Pancreas (tissue), 10 donors: ENCODE data around the gene PIGS. TPM values are rescaled to one million over a fixed set of nuclear protein-coding genes. Genes with fewer than 3 reads are reported as not detected.
A peak's percentile ranks its signal among the peaks of the same experiment; 100 is the strongest.
"Not testable (repeated sequence)": the region's sequence is repeated elsewhere in the genome, so short reads cannot be mapped to it uniquely, and the experiment has no call there.

Experiments used
- ATAC-seq, 4 donors: fragments of 200-7000 bp; cut with Tn5 transposase; one replicate each; pipeline versions ENCODE4 v1.8.0 to v1.9.1; 2020; ENCODE audit warnings: mild to moderate bottlenecking in 4 of 4, moderate library complexity in 4 of 4
- DNase-seq, 6 donors: peaks; one replicate each; pipeline ENCODE4 v3.0.0-alpha.2; 2020
- FAIRE-seq: peaks from 2 replicates; lab custom pipeline; 2012; peaks lifted over from hg19 to GRCh38; lab: Jason Lieb, UNC
- H3K27ac ChIP-seq, 4 donors: fragments of 200-600 bp; sonication (generic); 1 replicate in 3 of 4; 2 replicates in 1 of 4; pipeline versions ENCODE4 v1.5.0 to v1.8.0; 2020
- H3K27me3 ChIP-seq, 4 donors: fragments of 200-600 bp; one replicate each; pipeline ENCODE4 v1.8.0; 2021
- H3K36me3 ChIP-seq, 3 donors: fragments of 200-600 bp; sonication (generic) in 1 of 3; one replicate each; pipeline versions ENCODE4 v1.5.0 to v1.8.0; 2020 to 2021
- H3K4me1 ChIP-seq, 3 donors: fragments of 200-600 bp; one replicate each; pipeline ENCODE4 v1.8.0; 2021
- H3K4me3 ChIP-seq, 4 donors: fragments of 200-600 bp; sonication (generic) in 2 of 4; one replicate each; pipeline versions ENCODE4 v1.5.0 to v1.8.0; 2020 to 2021
- H3K9me3 ChIP-seq, 4 donors: fragments of 200-600 bp; one replicate each; pipeline ENCODE4 v1.8.0; 2021
- CTCF ChIP-seq, 4 donors: fragments of 200-600 bp; sonication (generic) in 3 of 4; IDR thresholded peaks; one replicate each; pipeline versions ENCODE4 v1.5.0 to v1.8.0; 2021; ENCODE audit warnings: antibody characterized with exemption in 4 of 4
- WGBS, 2 donors: extraction: QIAGEN DNeasy Blood & Tissue Kit; methylation state at CpG; one replicate each; pipeline ENCODE4 v1.1.7; 2013; 5-methylcytosine and 5-hydroxymethylcytosine counted together
- intact Hi-C, 3 donors: fragments of 100-400 bp; cut with DNase I; formaldehyde crosslinking; loops; one replicate each; pipeline versions ENCODE4 v1.11.1 to v1.14.2; 2022
- polyA plus RNA-seq, 2 donors: library from polyadenylated mRNA; stranded (reverse); fragments of 200-250 nt; gene quantifications; one replicate each; pipeline ENCODE4 v1.2.3, GENCODE V29; 2013
- total RNA-seq, 6 donors: library from RNA; stranded (reverse); fragmentation: NEBNext Ultra II Directional in 4 of 6; extraction: Animal tissue kit (Norgen Biotek cat#: 25700) in 4 of 6; gene quantifications; one replicate each; pipeline versions ENCODE4 v1.2.1 to v1.2.4, GENCODE V29; 2021 to 2023
- donor health status: healthy with polysubstance abuse.
- donor health status: DM: no; HTN: no; CAD: no; lungs with moderate emphysema.
- donor health status: DM: no; HTN: no; CAD: no.
- donor health status: control.
- donor health status: control.
- donor health status: Bipolar disorder and iron deficiency.
- donor health status: DM: yes; HTN: yes; CAD: no.
- donor health status: DM: no; HTN: no; CAD: no.
- donor health status: DM: no; HTN: no; CAD: no.
- donor health status: DM: yes; HTN: yes; CAD: no.

Gene PIGS
- total and polyA plus RNA-seq, 8 donors, result 9.2 to 26.5 (median 15.9) TPM

GRCh38 chr17:28524476-28525424 lies 46.6 kb downstream of the PIGS start:
- peak in 5 of 6 donors; percentile 50 to 72 (median 65) for DNase-seq
- intact Hi-C loops, result no loop called here
- Histone ChIP-seq H3K27ac (peak overlapping the region; percentile 8 to 76 (median 40)), H3K27me3 (no peaks in the 10 kb centered on the region), H3K4me3 (no peak overlapping the region), H3K36me3 (no peaks in the 10 kb centered on the region), H3K9me3 (no peaks in the 10 kb centered on the region), H3K4me1 (peaks cover 0 to 19% (median 2%) of the 10 kb centered on the region in 3 donors)
- peak; percentile 77 to 88 (median 82) for ATAC-seq
- no peak for FAIRE-seq
- TF ChIP-seq CTCF (IDR thresholded peaks at IDR 0.05), result no peak
- 85 to 86% methylated on average over 25 of the region's 25 CpGs for WGBS, 2 donors

- H3K4me1 ChIP-seq, result peaks cover 0 to 19% (median 2%) of the 10 kb centered on the region in 3 donors
- ATAC-seq (no peak), FAIRE-seq (no peak), DNase-seq (peak in 1 of 6 donors; percentile 55)
- H3K4me3 ChIP-seq, result no peak overlapping the region
- 87 to 90% methylated on average over 15 of the region's 15 CpGs for WGBS, 2 donors
- H3K27ac ChIP-seq, result no peak overlapping the region
- TF ChIP-seq CTCF (IDR thresholded peaks at IDR 0.05), result no peak
- H3K36me3 ChIP-seq, result no peaks in the 10 kb centered on the region
- H3K9me3 ChIP-seq, result no peaks in the 10 kb centered on the region
- no peaks in the 10 kb centered on the region for H3K27me3 ChIP-seq
- intact Hi-C loops, result no loop called here
Observed at GRCh38 chr17:28523876-28524275, 47.4 kb downstream of the PIGS start.

- H3K9me3 ChIP-seq, result no peaks in the 10 kb centered on the region
- 75 to 80% methylated on average over 6 of the region's 6 CpGs for WGBS, 2 donors
- intact Hi-C loops, result no loop called here
- no peak overlapping the region for H3K4me3 ChIP-seq
- H3K27ac ChIP-seq, result no peak overlapping the region
- FAIRE-seq (no peak), DNase-seq (peak in 1 of 6 donors; percentile 53), ATAC-seq (no peak)
- no peak for TF ChIP-seq CTCF (IDR thresholded peaks at IDR 0.05)
- no peaks in the 10 kb centered on the region for H3K36me3 ChIP-seq
- peaks cover 0 to 19% (median 2%) of the 10 kb centered on the region in 3 donors for H3K4me1 ChIP-seq
- H3K27me3 ChIP-seq, result no peaks in the 10 kb centered on the region
Observed at GRCh38 chr17:28523186-28523585, 48.1 kb downstream of the PIGS start.

- H3K27me3 ChIP-seq, H3K4me3 ChIP-seq, ATAC-seq, H3K9me3 ChIP-seq, DNase-seq, H3K27ac ChIP-seq, H3K36me3 ChIP-seq, FAIRE-seq, intact Hi-C loops: not testable (repeated sequence)
- 92 to 95% methylated on average over 4 of the region's 4 CpGs for WGBS, 2 donors
- H3K4me1 ChIP-seq, result peaks cover 0 to 16% (median 2%) of the 10 kb centered on the region in 3 donors
Observed at GRCh38 chr17:28522281-28522680, 49.0 kb downstream of the PIGS start.

- FAIRE-seq (no peak), DNase-seq (peak in 1 of 6 donors; percentile 60), ATAC-seq (no peak)
- no peak overlapping the region for H3K27ac ChIP-seq
- H3K27me3 ChIP-seq, result no peaks in the 10 kb centered on the region
- intact Hi-C loops, result no loop called here
- no peaks in the 10 kb centered on the region for H3K9me3 ChIP-seq
- H3K4me3 ChIP-seq, result no peak overlapping the region
- no peak for TF ChIP-seq CTCF (IDR thresholded peaks at IDR 0.05)
- WGBS, 2 donors, result 78 to 83% methylated on average over 14 to 21 of the region's 21 CpGs
- no peaks in the 10 kb centered on the region for H3K36me3 ChIP-seq
- peaks cover 0 to 16% (median 2%) of the 10 kb centered on the region in 3 donors for H3K4me1 ChIP-seq
Observed at GRCh38 chr17:28521311-28522085, 49.8 kb downstream of the PIGS start.
